ENCODE results near the gene LRRC8C. TPM values are rescaled to one million over a fixed set of nuclear protein-coding genes. Genes with fewer than 3 reads are reported as not detected.

The LRRC8C gene
- total RNA-seq, 1 experiment from 2014 or later, result 4.4 TPM

Other genes starting within 250 kb of the LRRC8C start
- 7.0 and 9.7 TPM in 2 replicates for gene LRRC8B, start 108.3 kb upstream of the LRRC8C start, total RNA-seq (2022)
- gene LRRC8D, start 187.9 kb downstream of the LRRC8C start, total RNA-seq (2022), result 42.0 and 43.7 TPM in 2 replicates

Measured in MCF 10A (cell line).